K562 (cell line): ENCODE results near the gene HPN. TPM values are rescaled to one million over a fixed set of nuclear protein-coding genes. Genes with fewer than 3 reads are reported as not detected.
A peak's percentile ranks its signal among the peaks of the same experiment; 100 is the strongest.

Source experiments
- ATAC-seq: fragments of 200-7000 bp; cut with Tn5 transposase; 3 replicates; pipeline ENCODE4 v1.9.1; 2020; ENCODE audit warnings: moderate library complexity
- BruUV-seq: library from RNA; stranded (reverse); fragments of 400-500 nt; replicated peaks from 2 replicates; lab custom pipeline; 2021; lab: Mats Ljungman, UMichigan
- CTCF ChIA-PET: fragments of 300-600 bp; formaldehyde crosslinking; extraction: SDS; loops from one replicate; lab custom pipeline; 2021; ENCODE audit warnings: low intra/inter-chr PET ratio; lab: Yijun Ruan, JAX
- POLR2A ChIA-PET: fragments of 300-600, 350-650 bp; sonication (Branson Sonifier 250); formaldehyde crosslinking; extraction: SDS; loops from one replicate; lab custom pipeline; 2021; ENCODE audit warnings: antibody characterized with exemption, inconsistent platforms; lab: Yijun Ruan, JAX
- DNase-seq, 4 experiments: peaks; one replicate each; pipeline versions ENCODE4 v3.0.0 to v3.0.0-alpha.2; 2011 to 2018; ENCODE audit warnings: low spot score in 3 of 4, mixed read lengths in 3 of 4; ENCODE audit errors: extremely low read depth in 1 of 4
- FAIRE-seq: peaks from 2 replicates; lab custom pipeline; 2011; peaks lifted over from hg19 to GRCh38; lab: Jason Lieb, UNC
- H2AFZ ChIP-seq: 2 replicates; pipeline ENCODE4 v1.6.0; 2011; ENCODE audit warnings: low read depth, low read length, control low read depth, inconsistent platforms
- H3K27ac ChIP-seq: fragments of 200-600 bp; 3 replicates; pipeline ENCODE4 v1.8.0; 2011; ENCODE audit warnings: low read depth, mild to moderate bottlenecking, control low read depth, inconsistent platforms, low read length, moderate library complexity, mixed read lengths; ENCODE audit errors: extremely low read depth
- H3K27me3 ChIP-seq, 2 experiments: fragments of 300-600 bp in 1 of 2; 2 replicates in 1 of 2; 3 replicates in 1 of 2; pipeline versions ENCODE4 v1.6.0 to v1.8.0; 2011; ENCODE audit warnings: inconsistent platforms in 2 of 2, low read length in 2 of 2, mild to moderate bottlenecking in 1 of 2, mixed read lengths in 1 of 2, moderate library complexity in 1 of 2; ENCODE audit not compliant: control insufficient read depth in 2 of 2, insufficient read depth in 2 of 2
- H3K36me3 ChIP-seq: fragments of 300-600 bp; 3 replicates; pipeline ENCODE4 v1.8.0; 2011; ENCODE audit warnings: mild to moderate bottlenecking, low read length, inconsistent platforms; ENCODE audit not compliant: control insufficient read depth, insufficient read depth
- H3K4me1 ChIP-seq, 2 experiments: fragments of 200-600 bp in 1 of 2; replicated peaks in 1 of 2; 2 replicates in 1 of 2; 3 replicates in 1 of 2; pipeline versions ENCODE4 v1.5.1 to v1.8.0; 2011; ENCODE audit warnings: inconsistent platforms in 2 of 2, low read length in 2 of 2, mild to moderate bottlenecking in 1 of 2, mixed read lengths in 1 of 2, moderate library complexity in 1 of 2; ENCODE audit not compliant: control insufficient read depth in 2 of 2, insufficient read depth in 2 of 2
- H3K4me2 ChIP-seq: 2 replicates; pipeline ENCODE4 v1.6.1; 2011; ENCODE audit warnings: low read length, control low read depth, inconsistent platforms, mixed read lengths; ENCODE audit not compliant: insufficient read depth
- H3K4me3 ChIP-seq: fragments of 200-600 bp; sonication (generic), shearing (Covaris generic); 2 replicates; pipeline ENCODE4 v1.5.1; 2016; ENCODE audit warnings: control low read depth, inconsistent platforms
- H3K79me2 ChIP-seq: fragments of 200-600 bp; 3 replicates; pipeline ENCODE4 v1.8.0; 2011; ENCODE audit warnings: low read length, inconsistent platforms; ENCODE audit not compliant: control insufficient read depth, insufficient read depth
- H3K9ac ChIP-seq, 2 experiments: 2 replicates each; pipeline versions ENCODE4 v1.6.0 to v1.6.1; 2011; ENCODE audit warnings: low read depth in 2 of 2, low read length in 2 of 2, control low read depth in 1 of 2, inconsistent platforms in 1 of 2, mild to moderate bottlenecking in 1 of 2, mixed read lengths in 1 of 2; ENCODE audit not compliant: insufficient read depth in 1 of 2
- H3K9me1 ChIP-seq: one replicate; pipeline ENCODE4 v1.6.0; 2011; ENCODE audit warnings: inconsistent platforms, mild to moderate bottlenecking, low read length, moderate library complexity; ENCODE audit not compliant: control insufficient read depth, insufficient read depth
- H3K9me3 ChIP-seq: replicated peaks from 2 replicates; pipeline ENCODE4 v1.5.1; 2011; ENCODE audit warnings: low read depth, low read length, inconsistent platforms; ENCODE audit not compliant: control insufficient read depth, insufficient read depth
- H4K20me1 ChIP-seq: replicated peaks from 2 replicates; pipeline ENCODE4 v1.6.1; 2011; ENCODE audit warnings: low read length, inconsistent platforms, mixed read lengths; ENCODE audit not compliant: control insufficient read depth, insufficient read depth
- KLF1 ChIP-seq: fragments of 450-650 bp; IDR thresholded peaks from 2 replicates; pipeline ENCODE4 v1.6.1; 2016; ENCODE audit warnings: missing genetic modification characterization, missing compliant biosample characterization
- MYBL2 ChIP-seq, 2 experiments: fragments of 450-650 bp in 1 of 2; sonication (generic) in 1 of 2; formaldehyde crosslinking in 1 of 2; IDR thresholded peaks; 2 replicates each; pipeline versions ENCODE4 v1.6.1 to v1.8.1; 2017 to 2022; ENCODE audit warnings: borderline replicate concordance in 1 of 2, inconsistent platforms in 1 of 2, low read depth in 1 of 2, mild to moderate bottlenecking in 1 of 2, missing genetic modification reagents in 1 of 2, moderate library complexity in 1 of 2
- NBN ChIP-seq: fragments of 450-650 bp; IDR thresholded peaks from 2 replicates; pipeline ENCODE4 v1.6.1; 2016; ENCODE audit warnings: low read depth, mild to moderate bottlenecking
- SRSF1 ChIP-seq: fragments of 200-400 bp; formaldehyde crosslinking; IDR thresholded peaks from 2 replicates; pipeline ENCODE4 v1.6.1; 2017; ENCODE audit warnings: mild to moderate bottlenecking, low read depth, low read length, moderate library complexity
- ZZZ3 ChIP-seq: fragments of 450-650 bp; IDR thresholded peaks from 2 replicates; pipeline ENCODE4 v1.6.1; 2016; ENCODE audit warnings: antibody characterized with exemption, mild to moderate bottlenecking, moderate library complexity
- WGBS: fragments of 100-300 bp; shearing (Covaris generic); methylation state at CpG from one replicate; pipeline ENCODE4 v1.1.6; 2016; ENCODE audit warnings: low coverage, mixed read lengths; ENCODE audit not compliant: insufficient coverage; ENCODE audit errors: missing lambda C conversion rate; 5-methylcytosine and 5-hydroxymethylcytosine counted together
- in situ Hi-C: fragments of 300-500 bp; cut with MboI; formaldehyde crosslinking; loops from 4 replicates; pipeline ENCODE4 v1.15.0; 2018; ENCODE audit warnings: inconsistent platforms, mixed read lengths
- intact Hi-C: fragments of 100-400 bp; cut with micrococcal nuclease; formaldehyde crosslinking; loops from 2 replicates; pipeline ENCODE4 v1.14.2; 2022
- polyA plus RNA-seq, 8 experiments: library from polyadenylated mRNA; depleted of rRNA in 4 of 8; stranded (reverse) in 5 of 8; unstranded in 3 of 8; fragments of >200 nt; fragmentation: Nextera tagmentation in 2 of 8; fragmentation: Illumina TruSeq in 1 of 8; extraction: Ambion mirVana in 2 of 8; extraction: Trizol in 1 of 8; gene quantifications; 2 replicates each; pipeline versions ENCODE4 v1.2.1 to v1.2.3, GENCODE V29; 2011 to 2014; ENCODE audit warnings: inconsistent platforms in 1 of 8, missing spikeins in 1 of 8
- total RNA-seq, 7 experiments: library from RNA; depleted of rRNA in 6 of 7; stranded (reverse); fragments of >200 nt in 6 of 7; fragmentation: Illumina TruSeq in 2 of 7; extraction: Trizol in 2 of 7; gene quantifications; 2 replicates each; pipeline versions ENCODE4 v1.2.1 to v1.2.3, GENCODE V29; 2011 to 2021; ENCODE audit warnings: low replicate concordance in 1 of 7

HPN gene
- total and polyA plus RNA-seq, 9 of the 15 experiments (the other 6 are each of a cell fraction or from before 2014, with no cell fraction given), result 0.10 to 0.20 TPM; not detected in 7

DNA sequence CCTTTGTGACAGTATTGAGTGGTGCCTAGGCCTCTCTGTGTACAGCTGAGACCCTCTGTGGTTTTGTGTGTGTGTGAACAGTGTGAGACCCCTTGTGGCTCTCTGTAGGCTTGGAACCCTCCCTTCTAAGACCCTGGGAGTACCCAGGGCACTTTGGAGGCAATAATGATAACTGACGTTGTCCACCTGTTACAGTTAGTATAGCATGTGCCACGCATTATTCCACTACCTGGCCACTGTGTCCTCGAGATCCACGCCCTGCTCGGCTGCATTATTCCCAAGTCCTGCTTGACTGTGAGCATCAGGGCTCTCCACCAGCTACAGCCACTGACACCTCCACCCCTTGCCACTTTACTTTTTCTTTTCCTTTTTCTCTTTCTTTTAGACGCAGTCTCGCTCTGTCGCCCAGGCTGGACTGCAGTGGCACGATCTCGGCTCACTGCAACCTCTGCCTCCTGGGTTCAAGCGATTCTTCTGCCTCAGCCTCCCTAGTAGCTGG is 39.4 kb upstream of the HPN start:
- POLR2A ChIA-PET, result no interaction called here
- no peak for FAIRE-seq
- Histone ChIP-seq H3K36me3 (peaks cover 48% of the 10 kb centered on the region; the same call in 2 of the 3 replicates), H3K27ac (no peak overlapping the region; the same call in 2 of the 3 replicates), H3K79me2 (peaks cover 69% of the 10 kb centered on the region), H2AFZ (no peak overlapping the region), H4K20me1 (peaks cover 6% of the 10 kb centered on the region), H3K4me1 (peaks cover 27 to 50% of the 10 kb centered on the region in 2 experiments), H3K4me3 (no peak overlapping the region), H3K9me1 (no peaks in the 10 kb centered on the region), H3K9me3 (no peaks in the 10 kb centered on the region), H3K9ac (peak overlapping the region; percentile 70 to 76; a peak in 3 of 4 replicates), H3K27me3 (no peaks in the 10 kb centered on the region), H3K4me2 (peak overlapping the region; percentile 37)
- in situ Hi-C loops, result no loop called here
- CTCF ChIA-PET, result no interaction called here
- WGBS, result 90% methylated on average over 10 of the region's 11 CpGs
- no peak for DNase-seq
- ATAC-seq, result no peak
- BruUV-seq, result no TSS peak
- intact Hi-C loops, result no loop called here
- no peak for TF ChIP-seq SRSF1
- no peak for TF ChIP-seq ZZZ3
- no peak for TF ChIP-seq NBN
- no peak for TF ChIP-seq KLF1 (tag)
- TF ChIP-seq MYBL2 (IDR thresholded peaks at IDR 0.05; ENCODE audit: low read depth), result no peak
- TF ChIP-seq MYBL2 (CRISPR knock-in tag; IDR thresholded peaks at IDR 0.05; ENCODE audit: borderline replicate concordance), result no peak
